ENCODE measurements around the gene DUSP2.
A peak's percentile ranks its signal among the peaks of the same experiment; 100 is the strongest.
"Not testable (repeated sequence)": the region's sequence is repeated elsewhere in the genome, so short reads cannot be mapped to it uniquely, and the experiment has no call there.

DUSP2 gene

DNA sequence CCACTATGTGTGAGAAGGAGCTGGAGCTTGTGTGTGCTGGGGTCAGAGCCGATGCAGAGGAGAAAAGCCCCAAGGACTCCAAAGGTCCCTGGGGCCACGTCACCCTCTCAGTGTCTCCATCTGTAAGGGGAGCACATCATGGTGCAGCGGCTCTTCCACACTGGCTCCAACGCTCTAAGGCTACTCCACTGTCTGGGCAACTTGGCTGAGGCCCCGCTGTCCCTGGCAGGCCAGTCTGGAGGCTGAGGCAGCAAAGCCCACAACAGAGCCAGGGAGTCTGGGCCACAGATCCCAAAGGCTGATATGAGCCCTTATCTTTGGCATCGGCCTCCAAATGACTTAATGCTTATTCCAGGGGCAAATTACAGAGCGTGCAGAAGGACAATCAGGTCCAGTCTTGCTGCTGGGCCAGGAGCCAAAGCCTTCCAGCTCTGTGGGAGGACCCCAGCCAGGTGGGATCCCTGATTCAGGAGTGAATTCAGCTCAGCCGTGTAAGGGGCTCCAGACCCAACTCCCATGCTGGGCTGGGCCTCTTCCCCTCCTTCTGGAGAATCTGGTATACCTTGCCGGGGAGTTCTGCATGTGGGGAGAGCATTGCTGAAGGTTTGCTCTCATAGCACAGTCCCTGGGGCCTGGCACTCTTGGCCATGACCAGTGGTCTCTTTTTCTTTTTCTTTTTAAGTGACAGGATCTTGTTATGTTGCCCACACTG is 1.8 kb upstream of the DUSP2 start:
- no peak for DNase-seq (ENCODE audit: low read depth)

DNA sequence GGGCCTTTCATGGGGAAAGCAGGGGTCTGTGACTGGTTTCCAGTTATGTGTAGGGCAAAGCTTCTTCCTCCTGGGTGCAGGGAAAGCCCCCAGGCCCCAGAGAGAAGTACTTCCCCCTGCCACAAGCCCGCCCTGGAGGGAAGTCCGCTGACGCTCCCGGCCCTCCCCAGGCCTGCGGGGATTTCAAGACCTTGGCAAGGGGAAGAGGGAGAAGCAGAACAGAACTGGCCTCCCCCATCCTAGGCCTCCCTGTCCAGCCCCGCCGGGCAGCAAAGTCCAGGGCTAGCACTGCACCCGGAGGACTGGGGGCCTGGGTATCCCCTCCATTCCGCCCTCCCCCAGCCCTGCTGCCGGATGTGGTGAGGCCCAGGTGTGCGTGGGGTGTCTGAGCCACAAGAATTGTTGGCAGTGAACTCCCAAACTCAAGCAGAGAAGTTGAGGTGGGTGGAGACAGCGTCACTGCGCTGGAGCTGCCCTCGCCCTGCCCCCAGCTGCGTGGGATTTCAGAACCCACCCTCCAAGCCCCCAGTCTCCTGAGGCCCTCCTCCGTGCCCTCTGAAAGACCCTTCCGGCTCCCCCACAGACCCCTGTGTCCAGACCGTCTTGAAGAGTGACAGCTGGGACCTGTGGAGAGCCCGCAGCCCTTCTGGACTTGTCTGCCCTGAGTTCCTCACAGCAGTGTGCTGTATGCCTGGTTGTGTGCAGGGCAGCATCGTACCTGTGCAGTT is 1.1 kb upstream of the DUSP2 start:
- DNase-seq (ENCODE audit: low read depth): peak; percentile 88

DNA sequence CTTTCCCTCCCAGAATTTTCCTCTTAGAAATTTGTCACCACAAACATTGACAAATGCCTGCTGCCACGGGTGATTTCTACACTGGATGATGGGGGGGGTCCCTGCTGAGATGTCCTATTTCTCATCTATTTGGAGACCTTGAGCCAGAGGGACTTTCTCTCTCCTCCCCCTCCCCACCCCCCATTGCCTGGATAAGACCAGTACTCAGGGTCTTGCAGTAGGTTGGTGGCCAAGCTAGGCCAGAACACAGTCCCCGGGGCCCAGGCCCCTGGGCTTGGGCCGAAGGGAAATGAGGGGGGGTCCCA is 560 bp upstream of the DUSP2 start:
- DNase-seq (ENCODE audit: low read depth): no peak

DNA sequence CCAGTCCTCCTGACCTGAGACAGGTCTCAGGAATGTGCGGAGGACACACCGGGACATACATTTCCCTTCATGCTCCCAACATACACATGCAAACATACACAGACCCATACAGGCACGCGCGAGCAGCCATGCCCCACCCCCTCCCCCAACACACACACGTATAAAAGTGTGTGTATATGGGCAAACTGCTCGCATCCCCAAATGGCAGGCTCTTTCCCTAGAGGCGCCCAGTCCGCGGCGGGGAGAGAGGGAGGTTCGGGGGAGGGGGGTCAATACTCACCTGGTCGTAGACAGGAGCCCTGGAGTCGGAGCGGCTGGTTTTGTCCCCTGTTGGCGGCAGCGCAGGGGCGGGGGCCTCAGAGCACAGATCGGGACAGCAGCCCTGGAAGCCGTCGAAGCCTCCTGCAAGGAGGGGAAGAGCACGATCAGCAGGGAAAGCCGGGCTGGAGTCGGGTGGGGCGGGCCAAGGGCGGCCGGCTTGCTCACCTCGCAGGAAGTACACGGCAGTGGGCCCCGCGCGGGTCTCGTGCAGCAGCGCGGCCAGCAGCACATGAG is 682 bp downstream of the DUSP2 start:
- DNase-seq (ENCODE audit: low read depth): peak; percentile 37

DNA sequence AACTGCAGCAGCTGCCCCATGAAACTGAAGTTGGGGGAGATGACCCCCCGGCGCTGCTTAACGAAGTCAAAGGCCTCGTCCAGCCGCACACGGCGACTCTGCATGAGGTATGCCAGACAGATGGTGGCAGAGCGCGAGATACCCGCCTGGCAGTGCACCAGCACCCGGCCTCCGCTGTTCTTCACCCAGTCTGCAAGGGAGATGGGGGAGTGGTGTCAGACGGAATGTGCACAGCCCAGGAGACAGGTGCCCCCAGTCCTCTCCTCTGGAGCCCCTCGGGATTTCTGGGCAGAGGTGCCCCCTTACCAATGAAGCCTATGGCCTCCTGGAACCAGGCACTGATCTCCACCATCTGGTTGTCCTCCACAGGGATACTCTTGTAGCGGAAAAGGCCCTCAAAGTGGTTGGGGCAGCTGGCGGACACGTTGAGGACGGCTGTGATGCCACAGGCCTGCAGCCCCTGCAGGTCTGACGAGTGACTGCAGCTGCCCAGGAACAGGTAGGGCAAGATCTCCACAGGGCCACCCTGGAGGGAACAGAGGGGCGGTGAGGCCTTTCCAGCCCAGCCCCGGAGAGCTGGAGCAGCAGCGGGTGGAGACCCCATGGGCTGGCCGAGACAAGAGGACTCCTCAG is 1.3 kb downstream of the DUSP2 start:
- no peak for DNase-seq (ENCODE audit: low read depth)

DNA sequence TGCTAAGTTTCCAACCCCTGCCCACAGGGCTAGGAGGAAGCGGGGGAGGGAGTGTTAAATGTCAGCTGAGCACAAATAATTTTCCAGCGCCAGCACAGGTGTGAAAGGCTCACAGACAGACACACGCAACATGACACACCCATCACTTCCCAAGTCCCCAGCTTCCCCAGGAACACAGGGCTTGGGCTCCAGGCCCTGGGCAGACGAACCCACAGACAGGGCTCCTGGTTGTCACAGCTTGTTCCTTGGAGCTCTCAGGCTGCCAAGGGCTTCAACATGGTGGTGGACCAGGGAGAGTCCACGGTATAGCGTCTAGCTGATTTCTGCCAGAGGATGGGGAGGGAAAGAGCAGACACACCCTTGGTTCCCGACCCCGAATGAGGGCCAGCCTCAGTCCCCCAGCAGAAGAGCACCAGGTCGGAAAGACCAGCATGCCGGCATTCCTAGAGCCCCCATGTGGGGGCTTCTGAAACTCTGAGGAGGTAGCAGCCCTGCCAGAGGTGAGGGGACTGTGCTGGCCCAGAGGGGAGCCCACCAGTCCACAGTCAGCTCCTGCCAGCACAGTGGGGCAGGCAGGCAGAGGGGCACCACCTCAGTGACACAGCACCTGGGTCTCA is 1.9 kb downstream of the DUSP2 start:
- DNase-seq (ENCODE audit: low read depth): peak; percentile 36

DNA sequence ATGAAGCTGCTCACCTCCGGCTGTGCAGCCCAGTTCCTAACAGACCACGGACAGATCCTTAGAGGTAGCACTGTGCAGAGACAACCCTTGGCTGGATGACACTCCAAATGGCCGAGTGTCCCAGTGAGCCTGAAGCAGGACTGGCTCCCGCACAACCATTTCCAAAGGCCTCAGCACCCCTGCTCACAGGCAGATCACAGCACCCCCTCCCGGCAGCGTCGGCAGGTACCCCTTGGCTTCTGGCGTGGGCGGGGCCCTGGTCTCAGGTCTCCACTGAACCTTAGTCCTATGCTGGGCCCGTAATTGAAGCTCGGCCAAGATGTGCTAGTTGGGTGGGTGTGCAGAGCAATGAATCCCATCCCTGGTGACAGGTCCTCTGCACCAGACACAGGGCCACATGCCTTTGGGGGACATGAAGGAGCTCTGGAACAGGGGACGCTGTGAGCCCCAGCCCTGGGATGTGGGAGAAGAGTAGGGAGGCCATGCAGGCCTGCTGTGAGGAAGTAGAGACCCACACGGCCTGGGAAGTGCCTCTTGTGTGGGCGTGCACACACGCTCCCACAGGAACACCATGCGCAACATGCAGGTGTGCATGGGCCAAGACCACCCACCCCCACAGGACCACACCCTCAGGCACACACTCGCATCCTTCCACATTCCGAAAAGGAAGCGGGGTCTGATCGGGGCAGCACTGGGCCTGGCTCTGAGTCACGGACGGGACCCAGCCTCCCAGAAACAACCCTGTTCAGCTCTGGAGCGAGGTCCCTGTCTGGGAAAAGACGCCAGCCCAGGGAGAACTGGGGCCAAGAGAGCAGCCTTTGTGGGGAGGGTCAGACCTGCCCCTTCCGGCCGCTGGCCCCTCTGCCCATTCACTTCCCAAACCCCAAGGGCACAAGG is 2.8 kb downstream of the DUSP2 start:
- DNase-seq (ENCODE audit: low read depth): peak; percentile 60

DNA sequence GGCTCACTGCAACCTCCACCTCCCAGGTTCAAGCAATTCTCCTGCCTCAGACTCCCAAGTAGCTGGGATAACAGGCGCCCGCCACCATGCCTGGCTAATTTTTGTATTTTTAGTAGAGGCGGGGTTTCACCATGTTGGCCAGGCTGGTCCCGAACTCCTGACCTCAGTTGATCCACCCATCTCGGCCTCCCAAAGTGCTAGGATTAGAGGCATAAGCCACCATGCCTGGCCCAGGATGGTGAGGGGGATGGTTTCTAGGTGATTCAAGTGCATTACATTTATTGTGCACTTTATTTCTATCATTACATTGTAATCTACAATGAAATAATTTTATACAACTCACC is 3.6 kb downstream of the DUSP2 start:
- not testable (repeated sequence) for DNase-seq (ENCODE audit: low read depth)

DNA sequence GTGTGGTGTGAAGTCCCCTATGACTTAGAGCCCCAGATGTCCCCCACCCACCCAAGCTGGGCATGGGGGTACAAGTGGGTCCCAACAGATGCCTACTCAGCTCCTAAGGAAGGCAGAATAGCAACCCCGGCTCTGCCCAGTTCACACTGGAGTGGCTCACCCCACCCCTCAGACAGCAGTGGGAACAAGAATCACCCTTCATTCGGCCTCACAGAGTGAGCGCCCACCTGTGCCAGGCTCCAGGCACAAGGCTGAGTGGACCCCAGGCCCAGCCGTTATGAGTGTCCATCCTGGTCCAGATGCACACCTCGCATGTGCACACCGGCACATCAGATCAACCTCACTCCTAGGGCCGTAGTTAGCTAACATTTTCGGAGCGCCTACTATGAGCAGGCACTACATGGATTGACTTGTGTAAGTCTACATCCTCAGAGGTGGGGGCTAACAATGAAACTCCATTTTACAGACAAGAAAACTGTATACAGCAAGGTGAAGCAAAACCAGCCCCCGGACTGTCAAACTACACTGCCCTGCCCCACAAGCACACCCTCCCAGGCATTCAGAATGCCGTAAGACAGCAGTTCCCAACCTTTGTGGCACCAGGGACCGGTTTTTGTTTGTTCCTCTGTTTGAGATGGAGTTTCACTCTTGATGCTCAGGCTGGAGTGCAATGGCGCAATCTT is 4.2 kb downstream of the DUSP2 start:
- no peak for DNase-seq (ENCODE audit: low read depth)

DNA sequence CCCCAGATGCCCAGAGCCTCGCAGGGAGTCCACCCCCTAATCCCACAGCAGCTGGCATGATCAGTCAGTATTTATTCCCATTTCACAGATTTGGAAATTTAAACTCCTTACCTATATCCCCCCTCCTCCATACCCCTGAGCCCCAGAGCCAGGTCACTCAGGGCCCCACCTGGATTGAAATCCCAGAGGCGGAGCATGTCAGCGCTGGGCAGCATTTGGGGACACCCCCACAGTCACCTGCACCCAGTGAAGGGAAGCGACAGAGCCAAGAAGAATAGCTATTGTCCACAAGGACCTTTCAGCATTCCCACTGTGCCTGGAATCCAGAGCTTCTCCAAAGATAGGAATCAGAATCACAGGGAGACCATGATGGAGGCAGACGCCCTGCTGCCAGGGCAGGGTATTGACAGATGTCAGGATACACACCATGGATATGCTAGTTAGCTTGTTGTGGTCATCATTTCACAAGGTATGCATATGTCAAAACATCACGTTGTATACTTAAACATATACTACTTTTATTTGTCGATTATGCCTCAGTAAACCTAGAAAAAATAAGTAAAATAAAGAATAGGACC is 6.0 kb downstream of the DUSP2 start:
- no peak for DNase-seq (ENCODE audit: low read depth)

DNA sequence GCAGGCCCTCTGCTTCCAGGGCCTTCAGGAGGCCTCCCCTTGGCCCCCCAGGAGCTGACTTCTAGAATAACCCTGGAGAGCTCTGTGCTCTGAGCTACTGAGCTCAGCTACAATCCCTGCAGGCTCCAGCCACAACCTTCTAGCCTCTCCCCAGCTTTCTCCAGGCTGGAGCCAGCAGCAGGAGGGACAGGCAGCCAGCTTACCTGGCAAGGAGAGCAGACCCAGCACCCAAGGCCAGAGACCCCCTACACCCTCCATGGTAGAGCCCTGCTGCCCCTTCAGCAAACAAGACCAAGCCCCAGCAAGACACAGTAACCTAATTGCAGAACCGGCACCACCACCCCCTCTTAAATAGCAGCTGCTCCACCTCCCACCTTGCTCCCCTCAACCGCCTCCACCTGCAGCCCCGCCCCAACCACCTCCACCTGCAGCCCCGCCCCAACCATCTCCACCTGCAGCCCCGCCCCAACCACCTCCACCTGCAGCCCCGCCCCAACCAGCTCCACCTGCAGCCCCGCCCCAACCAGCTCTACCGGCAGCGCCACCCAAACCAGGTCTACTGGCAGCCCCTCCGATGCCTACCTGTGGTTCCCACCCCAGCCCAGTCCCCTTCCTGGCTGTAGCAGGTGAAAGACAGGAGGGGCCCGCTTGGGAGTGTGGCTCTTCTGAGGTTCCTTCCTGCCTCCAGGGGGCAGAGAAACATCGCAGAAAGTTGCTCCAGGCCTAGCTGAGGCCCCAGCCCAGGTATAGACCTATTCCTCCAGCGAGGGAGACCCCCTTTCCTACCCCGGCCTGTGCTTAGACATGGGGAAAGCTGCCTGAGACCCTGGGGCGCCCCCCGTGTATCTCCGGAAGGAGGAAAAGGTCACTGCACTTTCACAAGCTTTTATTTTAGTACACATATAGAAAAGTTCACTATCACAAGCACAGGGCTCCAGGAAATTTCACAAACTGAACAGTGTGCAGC is 6.8 kb downstream of the DUSP2 start, which contains the start of gene ASTL:
ASTL (minus strand) TSS at position 324 of the 967 bp plus-strand sequence; CDS start at position 258, 66 bp downstream.
- DNase-seq (ENCODE audit: low read depth): peak; percentile 40

DNA sequence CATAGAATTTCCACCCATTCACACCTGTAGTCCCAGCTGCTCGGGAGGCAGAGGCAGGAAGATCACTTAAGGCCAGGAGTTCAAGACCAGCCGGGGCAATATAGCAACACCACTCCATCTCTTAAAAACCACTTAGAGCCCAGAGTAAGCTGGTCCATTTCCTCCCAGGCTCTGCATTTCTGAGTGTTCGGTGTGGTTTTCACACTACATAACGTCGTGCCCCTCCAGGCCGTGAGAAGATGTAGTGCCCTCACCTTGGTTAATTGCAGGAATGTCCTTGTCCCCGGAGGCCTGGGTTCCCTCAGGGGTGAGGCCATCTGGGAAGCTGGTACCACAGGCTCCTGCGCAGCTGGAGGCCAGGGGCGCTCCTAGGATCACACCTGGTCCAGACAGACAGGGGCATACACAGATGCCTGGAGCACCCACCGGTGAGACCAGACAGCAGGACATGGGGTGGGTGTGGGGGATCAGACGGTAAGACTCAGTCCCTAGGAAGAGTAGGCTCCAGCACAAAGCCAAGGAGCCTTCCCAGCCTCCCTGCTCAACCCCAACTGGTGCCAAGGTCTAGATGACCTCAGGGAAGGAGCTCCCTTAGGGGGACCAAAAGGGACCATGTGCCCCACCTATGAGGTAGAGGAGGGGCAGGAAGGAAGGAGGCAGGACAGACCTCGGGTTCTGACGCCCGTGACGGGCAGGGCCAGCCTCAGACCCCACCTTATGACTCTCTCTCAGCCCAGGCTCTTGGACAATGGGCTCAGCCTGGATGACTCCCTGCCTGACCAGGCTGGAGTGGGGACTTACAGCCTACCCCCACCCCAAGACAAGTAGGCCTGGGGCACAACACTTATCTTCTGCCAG is 7.7 kb downstream of the DUSP2 start:
- no peak for DNase-seq (ENCODE audit: low read depth)

DNA sequence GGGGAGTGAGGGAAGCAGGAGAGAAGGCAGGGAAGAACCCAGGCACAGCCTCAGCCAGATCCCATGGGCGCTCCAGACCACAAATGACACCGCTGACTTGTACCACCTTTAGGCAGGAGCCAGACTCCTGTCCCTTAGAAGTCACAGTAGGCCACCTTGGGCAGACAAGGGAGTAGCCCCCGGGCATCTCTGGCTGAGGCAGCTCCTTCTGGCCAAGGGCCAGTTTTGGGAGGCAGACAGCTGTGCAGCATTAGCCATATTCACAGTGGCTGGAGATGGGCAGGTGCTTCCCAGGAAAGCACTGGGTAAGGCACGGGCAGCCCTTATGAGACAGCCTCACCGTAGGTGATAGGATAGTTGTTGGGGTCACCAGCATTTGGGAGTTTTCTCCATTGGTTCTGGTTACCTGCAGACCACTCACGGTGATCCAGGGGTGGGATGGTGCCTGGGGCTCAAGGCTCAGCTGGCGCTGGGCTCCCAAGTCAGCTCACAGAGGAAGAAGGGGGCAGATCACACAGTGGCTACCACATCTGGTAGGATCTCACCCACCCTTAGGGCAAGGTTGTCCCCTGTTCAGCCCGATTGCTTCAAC is 9.0 kb downstream of the DUSP2 start:
- DNase-seq (ENCODE audit: low read depth): no peak

DNA sequence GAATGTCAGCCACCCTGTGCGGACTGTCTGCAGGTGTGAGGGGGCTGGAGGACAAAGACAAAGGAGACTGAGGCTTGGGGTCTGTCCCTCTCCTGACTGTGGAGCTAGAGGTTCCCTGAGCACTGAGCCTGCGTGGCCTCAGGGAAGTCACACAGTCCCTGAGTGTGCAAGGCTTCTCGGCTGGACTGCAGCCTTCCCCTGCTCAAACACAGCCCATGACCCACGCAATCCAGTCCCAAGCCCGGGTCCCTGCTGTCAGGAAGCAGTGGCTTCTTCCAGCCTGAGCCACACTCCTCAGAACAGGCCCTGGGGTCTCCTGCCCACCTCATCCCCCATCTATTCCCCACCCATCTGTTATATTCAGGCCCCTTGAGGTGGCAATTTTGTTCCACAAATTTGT is 9.6 kb downstream of the DUSP2 start:
- no peak for DNase-seq (ENCODE audit: low read depth)

DNA sequence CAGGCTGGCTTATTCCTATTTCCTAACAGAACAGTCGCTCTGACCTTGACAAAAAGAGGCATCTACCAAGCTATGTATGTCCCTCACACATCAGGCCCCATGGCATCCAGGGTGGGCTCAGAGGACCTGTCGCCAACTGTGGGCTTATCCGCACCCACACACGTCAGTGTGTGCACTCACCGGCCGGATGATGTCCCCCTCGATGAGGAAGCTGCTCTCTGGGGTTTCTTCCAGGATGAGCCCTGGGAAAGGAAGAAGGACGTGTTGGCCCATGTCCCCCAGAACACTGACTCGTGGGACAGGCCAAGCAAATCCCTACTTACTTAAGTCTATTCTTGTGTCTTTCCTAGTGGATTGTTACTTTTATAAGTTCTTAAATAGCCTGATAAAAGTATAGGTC is 10.1 kb downstream of the DUSP2 start:
- DNase-seq (ENCODE audit: low read depth): no peak

DNA sequence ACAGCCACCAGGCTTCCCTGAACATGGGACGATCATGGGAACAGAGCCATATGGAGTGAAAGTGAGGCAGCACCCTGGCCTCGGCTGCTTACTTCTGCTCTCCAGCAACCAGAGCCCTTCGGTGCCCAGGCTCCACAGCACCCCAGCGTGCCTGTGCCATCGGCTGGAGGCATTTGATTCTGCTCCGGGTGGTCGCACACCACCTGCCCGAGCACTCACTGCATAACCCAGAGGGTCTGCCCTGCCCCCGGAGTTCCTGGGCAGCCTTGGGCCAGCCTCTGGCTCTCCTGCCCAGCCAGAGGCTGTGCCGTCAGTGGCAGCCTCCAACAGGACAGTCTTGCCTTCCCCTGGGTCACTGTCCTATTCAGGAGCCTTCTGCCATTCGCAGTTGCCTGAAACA is 10.8 kb downstream of the DUSP2 start:
- DNase-seq (ENCODE audit: low read depth): no peak

DNA sequence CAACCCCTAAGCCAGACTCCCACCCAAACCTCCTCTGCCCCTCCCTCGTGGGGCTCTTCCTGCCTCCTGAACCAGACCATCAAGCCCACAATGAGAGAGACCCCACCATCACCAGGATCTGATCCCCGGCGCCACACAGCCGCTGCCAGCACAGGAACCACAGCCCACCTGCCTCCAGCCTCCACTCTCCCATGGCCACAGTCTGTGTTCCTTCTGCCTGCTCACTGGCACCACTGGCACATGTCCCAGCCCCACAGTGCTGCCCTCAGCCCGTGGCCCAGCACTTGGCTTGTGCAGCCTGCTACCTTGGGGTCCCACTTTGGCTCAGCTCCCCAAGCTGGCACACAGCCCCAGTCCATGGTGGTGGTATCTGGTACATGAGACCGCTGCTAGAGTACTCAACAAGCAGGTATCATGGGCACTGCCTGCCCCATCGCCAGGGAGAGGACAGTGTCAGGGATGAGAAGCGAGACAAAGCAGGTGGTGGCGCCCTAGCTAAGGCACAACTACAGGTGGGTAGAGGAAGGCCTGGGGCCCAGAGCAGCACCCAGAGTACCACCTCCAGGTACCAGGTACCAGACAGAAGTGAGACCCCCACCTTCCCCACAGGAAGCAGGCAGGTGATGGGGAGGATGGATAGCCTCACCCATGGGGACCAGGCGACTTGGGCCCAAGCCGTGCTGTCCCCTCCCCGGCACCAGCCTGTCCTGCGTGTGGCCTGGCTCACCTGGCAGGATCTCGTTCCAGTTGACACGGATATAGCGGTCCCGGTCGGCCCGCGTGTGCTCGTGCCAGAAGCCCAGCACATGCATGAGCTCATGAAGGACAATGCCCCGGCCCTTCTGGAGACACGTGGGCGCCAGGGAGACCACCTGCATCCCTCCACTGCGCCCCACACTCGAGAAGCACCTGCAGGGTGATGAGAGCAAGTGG is 13.2 kb downstream of the DUSP2 start:
- no peak for DNase-seq (ENCODE audit: low read depth)

Data from activated gamma-delta T cell treated with anti-CD3 and anti-CD28 coated beads, Interleukin-2, amount 50 U/mL, for 16 hours (primary cell).